OCI-LY3 (cell line): ENCODE data around the gene GDF3.
"Not testable (repeated sequence)": the region's sequence is repeated elsewhere in the genome, so short reads cannot be mapped to it uniquely, and the experiment has no call there.

ENCODE experiments used
- CTCF ChIP-seq: fragments of 200-600, 300-600 bp; sonication (generic); IDR thresholded peaks from 2 replicates; pipeline ENCODE4 v1.5.1; 2014; ENCODE audit warnings: antibody characterized with exemption, low read length, low read depth
- EZH2phosphoT487 ChIP-seq: fragments of 200-600 bp; shearing (Covaris generic); IDR thresholded peaks from 2 replicates; pipeline ENCODE4 v1.6.1; 2018; ENCODE audit warnings: antibody characterized with exemption, mixed run types, low read depth

GRCh38 chr12:7640123-7640995, 55.2 kb downstream of the GDF3 start:
- TF ChIP-seq CTCF, EZH2phosphoT487: not testable (repeated sequence)
